ENCODE data around the gene TMEM81. TPM values are rescaled to one million over a fixed set of nuclear protein-coding genes. Genes with fewer than 3 reads are reported as not detected.

The TMEM81 gene
- polyA plus RNA-seq, 2 of the 4 experiments (the other 2 are of a cell fraction) = 2.2 to 4.3 TPM

- TF ChIP-seq TP53 (CRISPR knock-in tag; IDR thresholded peaks at IDR 0.05) (no peak), HOXB5 (CRISPR knock-in tag; IDR thresholded peaks at IDR 0.05) (no peak), HDAC2 (IDR thresholded peaks at IDR 0.05) (no peak), POLR2AphosphoS2 (conservative IDR thresholded peaks at IDR 0.05; ENCODE audit: low read length) (no peak), RFX5 (IDR thresholded peaks at IDR 0.05) (no peak), RAD21 (conservative IDR thresholded peaks at IDR 0.05 in 1 of 2, IDR thresholded peaks at IDR 0.05 in 1 of 2) (no peak), HOXA7 (CRISPR knock-in tag; IDR thresholded peaks at IDR 0.05) (no peak), NPAS2 (CRISPR knock-in tag; IDR thresholded peaks at IDR 0.05; ENCODE audit: borderline replicate concordance) (no peak), PHF8 (IDR thresholded peaks at IDR 0.05; ENCODE audit: borderline replicate concordance, low read depth) (no peak), CEBPB (IDR thresholded peaks at IDR 0.05) (no peak), USF2 (IDR thresholded peaks at IDR 0.05) (no peak), HEYL (CRISPR knock-in tag; IDR thresholded peaks at IDR 0.05) (no peak), HES2 (IDR thresholded peaks at IDR 0.05) (no peak), HOXB13 (CRISPR knock-in tag; IDR thresholded peaks at IDR 0.05; ENCODE audit: low read depth) (no peak)
- ChIA-PET CTCF (interaction anchor here (0.5 to 15.7 kb wide), 6 partner anchors 8 to 542 kb away, joined by 3 to 134 read pairs (median 8); partner anchors contain the start of gene TMEM81), POLR2A (interaction anchor here (0.6 kb wide), 1 partner anchor 164 kb away, joined by 3 read pairs; no protein-coding TSS in a partner anchor)
- Histone ChIP-seq H3K27ac (no peak overlapping the region), H3K4me1 (no peaks in the 10 kb centered on the region), H3K4me3 (no peak overlapping the region), H3K9me3 (no peaks in the 10 kb centered on the region), H3K4me2 (no peak overlapping the region)
- ATAC-seq (no peak), FAIRE-seq (no peak), DNase-seq (ENCODE audit: low read depth in 1 of 2, low spot score in 1 of 2) (no peak)
- 54% methylated on average over 7 of the region's 7 CpGs for WGBS (ENCODE audit: missing lambda C conversion rate)
Observed at GRCh38 chr1:205075642-205076155, 8.6 kb downstream of the TMEM81 start.

GRCh38 chr1:205074513-205074912, 9.7 kb downstream of the TMEM81 start:
- no peak overlapping the region for H3K27ac ChIP-seq
- no peak overlapping the region for H3K4me3 ChIP-seq
- H3K9me3 ChIP-seq = no peaks in the 10 kb centered on the region
- ChIA-PET CTCF (interaction anchor here (0.6 to 15.7 kb wide), 8 partner anchors 9 to 945 kb away, joined by 3 to 134 read pairs (median 4); partner anchors contain the start of gene TMEM81), POLR2A (no interaction called here)
- no peak overlapping the region for H3K4me2 ChIP-seq
- ATAC-seq = no peak
- 92% methylated on average over 6 of the region's 7 CpGs for WGBS (ENCODE audit: missing lambda C conversion rate)
- TF ChIP-seq KDM5A (IDR thresholded peaks at IDR 0.05) (no peak), REST (IDR thresholded peaks at IDR 0.05) (no peak), RFX5 (IDR thresholded peaks at IDR 0.05) (no peak), FOSL2 (IDR thresholded peaks at IDR 0.05) (no peak), FOSL2 (CRISPR knock-in tag; IDR thresholded peaks at IDR 0.05) (no peak), TFCP2L1 (CRISPR knock-in tag; IDR thresholded peaks at IDR 0.05) (no peak), HES2 (IDR thresholded peaks at IDR 0.05) (no peak), CHD2 (IDR thresholded peaks at IDR 0.05; ENCODE audit: low read length, partially characterized antibody) (no peak), ZFP36 (IDR thresholded peaks at IDR 0.05; ENCODE audit: borderline replicate concordance, partially characterized antibody) (no peak), POLR2A (IDR thresholded peaks at IDR 0.05; ENCODE audit: low read length) (no peak), BHLHE40 (IDR thresholded peaks at IDR 0.05; ENCODE audit: low read depth, low read length) (no peak), CEBPB (IDR thresholded peaks at IDR 0.05) (no peak)
- FAIRE-seq = no peak
- H3K4me1 ChIP-seq = no peaks in the 10 kb centered on the region
- no peak for DNase-seq (ENCODE audit: low read depth in 1 of 2, low spot score in 1 of 2)

Measured in A549 (cell line).